Fibroblast of upper back skin (primary cell): ENCODE measurements around the gene CFAP61.
"Not testable (repeated sequence)": the region's sequence is repeated elsewhere in the genome, so short reads cannot be mapped to it uniquely, and the experiment has no call there.

Experiments used
- DNase-seq: peaks from one replicate; pipeline ENCODE4 v3.0.0-alpha.2; 2013

Gene CFAP61

DNA sequence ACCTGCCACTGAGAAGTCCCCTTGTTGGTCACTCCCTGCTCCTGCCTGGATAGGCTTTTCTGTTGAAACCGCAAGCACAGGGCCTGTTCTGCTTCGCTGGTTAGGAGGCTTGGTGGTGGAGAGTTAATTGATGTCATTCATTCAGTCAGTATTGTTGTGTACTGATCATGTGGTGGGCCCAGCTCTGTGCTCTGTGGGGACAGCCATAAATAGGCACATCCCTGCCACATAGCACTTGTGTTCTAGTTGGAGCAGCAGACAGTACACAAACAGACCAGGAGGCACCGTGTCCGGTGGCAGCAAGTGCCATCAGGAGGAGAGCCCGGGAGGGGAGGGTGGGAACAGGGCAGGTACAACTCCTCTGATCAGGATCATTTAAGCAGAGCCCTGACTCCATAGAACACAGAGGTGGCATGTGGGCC, 160.4 kb downstream of the CFAP61 start:
- DNase-seq, result no peak

GRCh38 chr20:20213526-20214121, 161.3 kb downstream of the CFAP61 start:
- no peak for DNase-seq

- DNase-seq, result no peak
Observed at GRCh38 chr20:20214757-20215275, 162.5 kb downstream of the CFAP61 start.

DNA sequence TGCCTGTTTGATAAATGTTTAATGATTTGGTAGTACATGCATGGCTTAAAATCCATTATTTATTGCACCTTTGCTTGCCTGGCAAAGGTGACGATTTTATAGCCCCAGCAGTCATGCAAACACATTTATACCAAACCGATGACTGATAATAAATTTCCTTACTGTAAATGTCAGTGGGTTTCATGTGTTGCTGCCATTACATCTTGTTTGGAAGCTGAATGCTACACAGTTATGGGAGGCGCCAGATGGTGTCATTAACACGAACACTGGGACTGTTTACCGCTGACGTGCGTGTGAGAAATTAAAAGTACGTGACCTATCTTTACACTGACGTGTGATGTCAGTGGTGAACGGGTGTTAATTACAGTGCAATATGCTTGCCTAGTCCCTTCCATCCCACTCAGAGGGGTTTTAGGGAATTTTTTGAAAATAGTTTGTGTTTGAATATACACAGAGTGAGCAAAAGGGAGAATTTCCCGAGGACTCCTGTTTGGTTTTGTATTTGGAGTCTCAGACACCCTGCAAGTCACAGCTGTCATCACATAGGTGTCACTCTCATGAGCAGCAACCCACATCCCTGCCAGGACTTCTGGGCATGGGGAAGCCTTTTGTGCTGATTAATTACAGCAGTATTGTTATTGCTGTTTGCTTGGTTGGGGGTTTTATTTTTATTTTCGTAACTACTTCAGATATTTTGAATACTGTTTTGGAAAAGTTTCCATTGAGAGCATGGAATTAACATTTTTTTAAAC, 163.8 kb downstream of the CFAP61 start:
- no peak for DNase-seq

- DNase-seq, result no peak
Observed at GRCh38 chr20:20216941-20217340, 164.6 kb downstream of the CFAP61 start.

- no peak for DNase-seq
Observed at GRCh38 chr20:20217621-20218020, 165.3 kb downstream of the CFAP61 start.

- DNase-seq, result not testable (repeated sequence)
Observed at GRCh38 chr20:20218106-20218505, 165.8 kb downstream of the CFAP61 start.

- no peak for DNase-seq
Observed at GRCh38 chr20:20219016-20219415, 166.7 kb downstream of the CFAP61 start.

DNA sequence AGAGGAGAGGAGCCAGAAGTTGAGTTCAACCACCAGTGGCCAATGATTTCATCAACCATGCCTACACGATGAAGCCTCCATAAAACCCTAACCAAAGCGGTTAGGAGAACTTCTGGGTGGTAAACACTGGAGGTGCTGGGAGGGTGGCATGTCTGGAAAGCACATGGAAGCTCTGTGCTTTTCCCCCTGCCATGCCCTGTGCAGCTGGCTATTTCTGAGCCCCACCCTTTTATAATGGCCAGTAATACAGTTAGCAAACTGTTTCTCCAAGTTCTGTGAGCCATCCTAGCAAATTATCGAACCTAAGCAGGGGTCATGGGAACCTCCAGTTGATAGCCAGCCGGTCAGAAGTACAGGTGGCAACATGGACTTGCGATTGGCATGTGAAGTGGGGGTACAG, 167.8 kb downstream of the CFAP61 start:
- DNase-seq, result no peak

- no peak for DNase-seq
Observed at GRCh38 chr20:20223981-20224380, 171.6 kb downstream of the CFAP61 start.

DNA sequence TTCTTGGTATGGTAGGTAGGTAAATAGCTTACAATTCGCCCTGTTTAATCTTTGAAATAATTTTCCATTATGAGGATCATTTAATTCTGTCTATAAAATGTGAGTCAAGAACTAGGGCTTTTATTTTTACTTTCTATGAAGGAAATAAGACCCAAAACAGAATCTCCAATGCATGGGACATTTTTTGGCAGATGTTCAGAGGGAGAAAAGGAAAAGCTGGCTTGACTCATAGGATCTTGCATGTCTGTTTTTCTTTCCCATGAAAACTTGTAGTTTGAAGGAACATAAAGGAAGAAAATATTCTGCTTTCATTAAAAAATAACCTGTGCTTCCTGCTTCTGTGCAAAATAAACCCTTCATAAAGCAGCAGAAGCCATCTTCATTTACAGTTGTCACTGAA, 172.5 kb downstream of the CFAP61 start:
- peak; percentile 1 for DNase-seq

DNA sequence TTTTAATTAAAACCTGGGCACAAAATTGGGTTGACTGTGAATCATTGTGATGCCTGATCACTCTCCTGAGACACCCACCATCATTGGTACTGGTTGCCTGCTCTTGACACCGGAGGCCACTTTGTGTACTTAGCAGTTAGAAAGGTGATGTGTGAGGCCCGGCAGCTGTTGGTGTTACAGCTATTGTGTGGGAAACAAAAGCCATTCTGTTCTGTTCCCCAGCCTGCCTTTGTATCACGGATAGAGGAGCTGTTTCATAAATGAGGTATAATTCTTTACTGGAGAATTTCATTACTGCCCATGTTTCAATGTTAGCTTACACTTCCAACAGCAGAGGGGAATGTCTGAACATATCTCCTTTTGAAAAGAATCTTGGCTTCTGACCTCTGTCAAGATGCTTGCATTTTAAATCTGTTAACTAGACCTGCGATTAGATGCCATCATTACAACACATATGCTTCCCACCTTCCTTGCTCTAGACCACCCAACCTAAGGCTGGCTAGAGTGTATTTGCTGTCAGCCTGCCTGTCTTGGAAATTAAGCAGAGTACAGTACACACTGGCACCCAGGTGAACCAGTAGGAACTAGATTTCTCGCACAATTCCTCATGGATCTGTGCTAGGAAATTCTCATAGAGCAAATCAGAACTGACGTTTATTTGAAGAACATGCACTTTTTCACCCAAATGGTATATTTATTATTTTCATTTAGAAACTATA, 173.2 kb downstream of the CFAP61 start:
- no peak for DNase-seq

DNA sequence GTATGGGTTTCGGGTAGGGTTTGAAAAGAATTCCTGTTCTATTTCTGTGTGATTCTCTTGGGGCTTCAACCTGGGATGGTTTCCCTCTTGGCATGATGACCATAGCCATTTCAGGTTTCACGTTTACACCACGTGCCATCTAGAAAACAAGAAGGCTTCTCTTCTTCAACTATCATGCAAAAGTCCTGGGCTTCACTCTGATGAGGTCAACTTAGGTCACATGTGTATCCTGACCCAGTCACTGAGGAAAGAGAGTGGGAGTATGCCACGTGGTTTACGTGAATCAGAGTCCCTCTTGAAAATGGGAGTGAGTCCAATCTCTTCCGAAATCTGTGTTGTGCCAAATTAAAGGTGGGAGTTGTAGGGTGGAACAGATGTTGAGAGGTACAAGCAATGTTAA, 174.2 kb downstream of the CFAP61 start:
- DNase-seq, result no peak

- no peak for DNase-seq
Observed at GRCh38 chr20:20227013-20227571, 174.8 kb downstream of the CFAP61 start.

DNA sequence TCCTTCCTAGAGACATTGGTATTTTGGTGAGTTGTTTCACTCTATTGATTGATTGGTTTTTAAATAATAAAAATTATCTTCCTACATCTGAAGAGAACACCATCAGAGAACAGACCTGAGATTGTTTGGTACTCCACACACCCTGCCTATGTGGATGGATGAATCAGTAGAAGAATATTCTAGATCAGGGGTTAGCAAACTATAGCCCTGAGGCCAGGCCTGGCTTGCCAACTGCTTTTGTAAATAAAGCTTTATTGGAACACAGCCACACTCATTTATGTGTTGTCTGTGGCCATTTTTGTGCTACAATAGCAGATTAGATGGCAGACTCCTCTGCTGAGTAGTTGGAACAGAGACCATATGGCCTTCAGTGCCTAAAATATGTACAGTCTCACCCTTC, 176.0 kb downstream of the CFAP61 start:
- DNase-seq, result no peak

GRCh38 chr20:20229595-20229994, 177.3 kb downstream of the CFAP61 start:
- peak; percentile 13 for DNase-seq

DNA sequence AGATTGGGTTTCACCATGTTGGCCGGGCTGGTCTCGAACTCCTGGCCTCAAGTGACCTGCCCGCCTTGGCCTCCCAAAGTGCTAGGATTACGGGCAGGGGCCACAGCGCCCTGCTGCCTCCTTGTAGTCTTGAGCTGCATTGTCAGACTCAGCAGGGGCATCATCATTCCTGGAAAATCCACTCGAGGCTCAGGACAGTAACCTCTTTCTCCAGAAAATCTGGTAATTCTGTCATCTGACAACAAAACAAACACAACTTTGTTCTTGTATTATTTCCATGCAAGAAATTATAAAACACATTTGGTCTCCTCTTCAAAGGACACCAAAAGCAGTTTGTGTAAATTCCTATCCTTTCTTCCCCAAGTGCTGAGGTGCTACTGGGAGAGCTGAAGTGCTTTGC, 178.4 kb downstream of the CFAP61 start:
- no peak for DNase-seq

DNA sequence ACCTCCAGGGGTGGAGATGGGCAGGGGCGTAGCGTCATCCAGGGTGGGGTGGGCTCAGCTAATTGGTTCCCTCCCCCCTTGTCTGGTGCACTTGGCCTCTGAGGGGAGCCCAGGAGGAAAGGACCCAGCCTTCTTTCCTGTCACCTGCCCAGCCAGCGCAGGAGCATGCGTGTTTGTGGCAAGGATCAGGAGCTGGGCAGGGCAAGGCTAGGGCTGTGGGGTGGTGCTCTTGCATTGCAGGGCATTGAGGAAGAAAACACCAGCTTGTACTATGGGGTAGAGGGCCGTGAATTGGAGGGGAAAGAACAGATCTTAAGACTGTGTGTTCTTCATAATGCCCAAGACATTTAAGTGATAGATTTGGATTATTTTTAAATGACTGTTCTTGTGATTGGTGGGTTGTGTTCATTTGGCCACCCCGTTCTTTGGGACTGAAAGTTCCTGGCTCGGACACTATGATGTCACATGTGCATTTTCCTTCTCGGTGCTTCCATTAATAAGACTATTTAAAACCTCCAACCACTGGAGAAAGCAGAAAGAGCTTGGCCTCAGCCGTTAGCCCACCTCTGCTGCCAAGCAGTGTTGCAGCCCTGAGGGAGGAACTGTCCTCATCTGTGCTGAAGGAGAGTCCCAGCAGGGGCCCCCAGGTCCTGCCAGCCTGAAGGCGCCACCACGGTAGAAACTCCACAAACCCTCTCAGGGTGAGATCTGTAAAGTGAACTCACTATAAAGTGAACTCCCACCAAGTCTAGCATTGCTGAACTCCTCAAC, 179.4 kb downstream of the CFAP61 start:
- no peak for DNase-seq

DNA sequence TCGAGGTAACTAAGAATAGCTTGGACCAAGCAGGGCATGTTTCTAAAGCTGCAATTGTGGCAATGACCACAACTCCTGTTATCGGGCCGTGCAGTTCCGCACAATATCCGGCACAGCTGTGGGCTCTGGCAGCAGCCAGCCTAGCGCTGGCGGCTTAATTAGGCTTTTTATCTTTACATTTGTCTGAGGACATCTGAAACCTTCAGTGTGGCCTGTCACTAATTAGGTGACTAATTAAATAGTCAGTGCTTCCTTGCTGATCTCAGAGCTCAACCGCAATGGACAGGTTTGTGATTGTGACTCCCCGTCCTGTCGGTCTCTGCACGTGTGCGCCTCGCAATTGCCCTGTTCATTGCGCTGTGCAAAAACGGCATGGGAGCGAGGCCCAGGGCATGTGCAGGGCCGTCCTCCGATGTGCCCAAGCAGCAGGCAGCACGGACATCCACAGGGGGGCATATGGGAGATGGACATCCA, 180.7 kb downstream of the CFAP61 start:
- DNase-seq, result no peak

- no peak for DNase-seq
Observed at GRCh38 chr20:20235681-20236080, 183.3 kb downstream of the CFAP61 start.

DNA sequence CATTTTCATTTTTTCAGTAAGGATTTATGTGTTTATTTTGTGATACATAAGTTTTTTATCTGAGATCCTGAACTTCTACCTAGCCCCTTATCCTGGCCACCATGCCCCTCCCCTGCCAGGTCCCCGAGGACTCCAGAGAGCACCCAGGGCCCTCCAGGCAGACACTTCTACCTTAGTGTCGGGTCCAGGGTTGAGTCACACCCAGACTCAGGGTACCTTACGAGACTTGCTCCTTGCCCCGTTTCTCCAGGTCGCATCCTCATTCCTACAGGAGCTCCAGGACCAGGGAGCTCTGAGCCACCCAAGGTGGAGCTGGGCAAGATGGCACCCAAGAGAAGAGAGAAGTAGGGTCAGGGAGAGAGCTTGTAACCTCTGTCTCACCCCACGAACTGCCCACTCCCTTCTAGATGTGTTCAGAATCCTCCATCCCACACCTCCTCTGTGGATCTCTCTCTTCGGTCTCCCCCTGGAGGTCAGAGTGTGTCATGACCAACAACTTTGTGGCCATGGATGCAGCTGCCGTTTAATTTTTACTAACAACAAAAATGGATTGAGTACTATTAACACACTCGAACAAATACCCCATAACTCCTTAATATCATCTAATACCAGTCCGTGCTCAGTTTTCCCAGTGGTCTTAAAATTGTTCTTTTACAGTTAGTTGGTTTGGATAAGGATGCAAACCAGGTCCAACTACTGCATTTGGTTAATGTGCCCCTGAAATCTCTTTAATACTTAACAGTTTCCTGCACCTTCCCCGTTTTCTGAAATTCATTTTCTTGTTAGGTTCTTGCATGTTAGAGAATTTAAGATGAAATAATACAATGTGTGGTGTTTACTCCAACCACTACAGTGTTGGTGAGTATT, 185.0 kb downstream of the CFAP61 start:
- peak; percentile 25 for DNase-seq

DNA sequence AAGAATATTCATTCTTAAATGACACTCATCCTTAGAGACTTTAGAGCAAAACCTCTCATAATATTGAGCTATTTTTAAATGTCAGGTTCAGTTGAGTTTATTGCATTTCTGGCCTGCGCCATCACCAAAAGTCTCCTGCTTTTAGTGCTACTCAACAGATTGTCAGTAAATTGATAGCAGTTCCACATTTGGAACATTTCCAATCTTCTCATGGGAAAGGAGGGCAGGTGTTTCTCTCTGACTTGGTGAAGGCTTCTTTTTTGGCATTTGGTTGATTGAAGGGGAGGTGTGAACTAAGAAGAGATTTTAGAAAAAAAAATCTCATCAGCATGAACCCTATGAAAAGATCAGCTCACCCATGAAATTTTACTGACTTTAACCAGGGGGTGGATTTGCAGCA, 189.6 kb downstream of the CFAP61 start:
- DNase-seq, result no peak
